Renal pelvis (tissue), 4 donors: ENCODE measurements around the gene APBA1. TPM values are rescaled to one million over a fixed set of nuclear protein-coding genes. Genes with fewer than 3 reads are reported as not detected.
A peak's percentile ranks its signal among the peaks of the same experiment; 100 is the strongest.
"Not testable (repeated sequence)": the region's sequence is repeated elsewhere in the genome, so short reads cannot be mapped to it uniquely, and the experiment has no call there.

Source experiments
- DNase-seq: peaks from one replicate; pipeline ENCODE4 v3.0.0-alpha.2; 2013
- polyA plus RNA-seq, 3 donors: library from polyadenylated mRNA; unstranded; fragments of 120-200 nt; gene quantifications; one replicate each; pipeline ENCODE4 v1.2.1, GENCODE V29; 2013; ENCODE audit not compliant: insufficient read length in 3 of 3

Gene APBA1
- polyA plus RNA-seq, 3 donors = 16.6 to 18.2 (median 16.9) TPM

DNA sequence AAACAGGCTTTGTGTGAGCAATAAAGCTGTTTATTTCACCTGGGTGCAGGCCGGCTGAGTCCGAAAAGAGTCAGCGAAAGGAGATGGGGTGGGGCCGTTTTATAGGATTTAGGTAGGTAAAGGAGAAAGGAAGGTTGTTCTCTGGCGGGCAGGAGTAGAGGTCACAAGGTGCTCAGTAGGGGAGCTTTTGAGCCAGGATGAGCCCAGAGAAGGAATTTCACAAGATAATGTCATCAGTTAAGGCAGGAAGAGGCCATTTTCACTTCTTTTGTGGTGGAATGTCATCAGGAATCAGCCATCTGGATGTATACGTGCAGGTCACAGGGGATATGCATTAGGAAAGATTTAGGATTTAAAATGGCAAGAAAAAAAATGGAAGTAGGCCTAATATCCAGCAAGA, 262.2 kb downstream of the APBA1 start:
- DNase-seq = not testable (repeated sequence)

DNA sequence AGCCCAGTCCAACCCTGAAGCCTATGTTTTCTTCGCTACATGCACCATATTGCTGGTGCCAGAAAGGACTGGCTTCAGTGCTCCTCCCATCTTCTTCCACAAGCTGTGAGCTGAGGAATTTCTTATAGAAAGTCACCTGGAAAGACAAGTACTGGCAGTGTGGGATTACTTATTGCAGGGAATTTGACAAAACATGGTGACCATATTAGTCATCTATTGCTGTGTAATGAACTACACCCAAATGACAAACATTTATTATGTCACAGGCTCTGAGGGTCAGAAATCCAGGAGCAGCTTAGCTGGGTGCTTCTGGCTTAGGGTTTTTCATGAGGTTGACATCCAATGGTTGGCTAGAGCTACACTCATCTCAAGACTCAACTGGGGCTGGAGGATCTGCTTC, 271.7 kb downstream of the APBA1 start:
- DNase-seq = no peak

DNA sequence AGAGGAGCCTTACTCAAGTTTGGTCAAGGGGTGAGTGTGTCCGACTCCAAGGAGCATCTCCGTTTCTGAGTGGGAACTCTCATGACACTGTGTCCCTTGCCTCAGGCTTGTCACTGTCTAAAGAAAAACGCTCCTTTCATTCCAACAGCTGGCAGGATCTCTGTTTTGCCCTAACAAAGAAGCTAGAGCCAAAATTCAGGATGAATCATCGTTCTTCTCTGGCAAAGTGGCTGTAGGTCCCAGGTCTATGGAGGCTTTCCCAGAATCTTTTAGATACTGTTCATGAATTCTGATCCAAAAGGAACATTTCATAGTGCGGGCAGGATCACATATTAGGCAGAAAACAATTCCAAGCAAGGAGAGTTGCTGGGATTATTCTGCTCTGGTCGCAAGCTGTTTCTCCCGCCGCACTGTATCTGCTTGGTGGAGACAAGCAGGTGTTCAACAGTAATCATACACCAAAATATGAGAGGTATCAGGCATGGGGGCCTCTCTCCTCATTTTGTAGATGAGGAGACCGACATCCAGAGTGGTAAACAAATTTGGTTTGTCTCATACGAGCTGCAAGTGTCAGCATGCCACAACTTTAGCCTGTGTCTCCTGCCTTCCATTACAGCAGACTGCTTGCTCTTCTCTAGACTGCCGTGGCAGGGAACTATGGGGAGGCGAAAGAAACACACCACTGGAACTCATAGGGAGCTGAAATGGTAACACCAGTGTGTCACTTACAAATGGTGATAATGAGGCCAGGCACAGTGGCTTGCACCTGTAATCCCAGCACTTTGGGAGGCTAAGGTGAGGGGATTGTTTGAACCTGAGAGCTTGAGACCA, 274.6 kb downstream of the APBA1 start:
- no peak for DNase-seq

DNA sequence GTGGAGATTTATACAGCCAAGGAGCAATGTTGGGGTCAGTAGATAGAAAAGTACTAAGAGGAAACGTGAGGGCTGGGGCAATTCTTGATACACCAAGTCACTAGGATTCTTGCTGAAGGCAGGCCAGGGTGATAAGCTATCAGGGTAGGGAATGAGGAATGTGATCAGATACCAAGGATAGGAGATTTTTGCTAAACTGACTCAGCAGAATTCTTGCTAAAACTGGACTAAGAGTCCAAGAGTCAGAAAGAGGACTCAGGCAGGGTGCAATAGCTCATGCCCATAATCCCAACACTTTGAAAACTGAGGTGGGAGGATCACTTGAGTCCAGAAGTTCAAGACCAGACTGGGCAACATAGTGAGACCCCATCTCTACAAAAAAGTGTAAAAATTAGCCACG, 275.4 kb downstream of the APBA1 start:
- DNase-seq = no peak

DNA sequence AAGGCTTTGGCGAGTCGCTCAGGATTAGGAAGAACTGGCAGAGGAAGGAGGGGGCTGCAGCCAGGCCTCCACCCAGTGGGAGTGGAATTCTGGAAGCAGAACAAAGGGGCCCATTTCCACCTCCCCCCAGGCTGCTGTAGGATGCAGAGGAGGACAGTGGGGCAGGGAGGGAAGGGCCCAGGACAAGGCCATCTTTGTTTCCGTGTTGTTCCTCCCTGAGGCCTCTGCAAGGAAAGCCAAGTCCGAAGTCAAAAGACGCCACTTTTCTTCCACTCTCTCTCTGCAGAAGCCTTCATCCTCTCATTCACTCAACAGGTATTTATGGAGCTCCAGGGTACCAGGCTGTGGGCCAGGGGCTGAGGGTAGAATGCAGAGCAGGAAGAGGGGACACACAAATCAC, 276.5 kb downstream of the APBA1 start:
- DNase-seq = no peak

GRCh38 chr9:69393425-69393824, 278.7 kb downstream of the APBA1 start:
- DNase-seq = no peak

- DNase-seq = no peak
Observed at GRCh38 chr9:69392826-69393225, 279.3 kb downstream of the APBA1 start.

- DNase-seq = peak; percentile 22
Observed at GRCh38 chr9:69391946-69392345, 280.2 kb downstream of the APBA1 start.

GRCh38 chr9:69391487-69391886, 280.7 kb downstream of the APBA1 start:
- no peak for DNase-seq

DNA sequence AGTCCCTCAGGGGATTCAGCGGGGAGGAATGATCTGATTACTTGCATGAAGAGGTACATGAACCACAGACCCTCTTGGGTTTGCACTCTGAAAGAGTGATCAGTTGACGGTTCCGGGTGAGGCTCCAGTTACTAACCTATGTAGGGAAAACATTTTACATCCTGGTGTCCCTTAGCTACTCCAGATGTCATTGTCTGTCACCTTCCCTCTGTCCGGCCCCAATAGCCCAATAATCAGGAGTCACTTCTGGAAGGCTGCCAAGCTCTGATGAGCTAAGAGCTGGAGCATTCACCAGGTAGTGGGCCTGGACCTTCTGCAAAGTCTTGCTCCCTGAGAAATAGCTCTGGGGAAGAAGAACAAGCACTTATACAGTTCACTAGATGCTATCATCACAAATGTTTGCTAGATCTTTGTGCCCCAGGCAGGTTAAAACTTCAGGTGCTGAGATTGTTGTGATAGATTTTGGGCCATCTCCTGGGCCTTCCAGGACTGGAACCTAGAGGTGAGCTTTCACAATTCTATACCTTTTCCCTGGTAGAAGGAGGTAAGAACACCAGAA, 282.7 kb downstream of the APBA1 start:
- no peak for DNase-seq

GRCh38 chr9:69388596-69388995, 283.6 kb downstream of the APBA1 start:
- no peak for DNase-seq

GRCh38 chr9:69386651-69387050, 285.5 kb downstream of the APBA1 start:
- DNase-seq = no peak

- DNase-seq = peak; percentile 20
Observed at GRCh38 chr9:69385581-69386033, 286.6 kb downstream of the APBA1 start.

DNA sequence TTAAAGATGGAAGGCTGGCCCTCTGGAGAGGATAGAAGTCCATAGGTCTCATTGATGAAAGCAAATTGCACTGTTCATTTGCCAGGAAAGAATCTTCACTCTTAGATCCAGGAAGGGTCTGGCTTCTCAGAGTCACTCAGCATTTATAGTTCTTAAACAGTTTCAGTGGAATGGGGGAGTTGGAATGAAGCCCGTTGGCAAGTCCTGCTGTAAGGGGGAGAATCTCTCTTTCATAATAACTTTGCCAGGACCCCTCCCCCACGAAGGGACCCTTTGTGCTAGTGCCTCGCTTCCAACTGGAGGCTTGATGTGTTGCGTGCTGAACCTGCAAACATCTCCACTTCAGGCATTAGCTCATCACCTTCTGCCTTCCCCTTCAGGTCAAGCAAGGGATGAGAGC, 290.0 kb downstream of the APBA1 start:
- no peak for DNase-seq

DNA sequence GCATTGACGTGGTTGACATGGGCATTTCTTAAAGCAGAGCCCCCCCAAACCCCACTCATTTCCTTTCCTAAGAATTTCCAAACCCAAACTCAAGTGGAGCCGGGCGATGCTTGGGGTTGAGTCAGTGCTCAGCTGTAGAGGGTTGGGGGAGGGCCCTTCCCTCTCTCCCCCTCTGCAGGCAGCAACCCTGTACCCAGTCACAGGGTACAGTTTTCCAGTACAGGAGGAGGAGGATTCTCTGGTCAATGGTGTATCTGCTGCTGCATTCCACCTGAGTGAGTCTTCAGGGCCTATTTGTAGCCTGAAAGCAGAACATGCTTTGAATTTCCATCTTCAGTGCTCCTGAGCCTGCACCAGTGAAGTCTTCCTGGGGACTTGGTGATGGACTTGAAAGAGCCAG, 291.4 kb downstream of the APBA1 start:
- no peak for DNase-seq

DNA sequence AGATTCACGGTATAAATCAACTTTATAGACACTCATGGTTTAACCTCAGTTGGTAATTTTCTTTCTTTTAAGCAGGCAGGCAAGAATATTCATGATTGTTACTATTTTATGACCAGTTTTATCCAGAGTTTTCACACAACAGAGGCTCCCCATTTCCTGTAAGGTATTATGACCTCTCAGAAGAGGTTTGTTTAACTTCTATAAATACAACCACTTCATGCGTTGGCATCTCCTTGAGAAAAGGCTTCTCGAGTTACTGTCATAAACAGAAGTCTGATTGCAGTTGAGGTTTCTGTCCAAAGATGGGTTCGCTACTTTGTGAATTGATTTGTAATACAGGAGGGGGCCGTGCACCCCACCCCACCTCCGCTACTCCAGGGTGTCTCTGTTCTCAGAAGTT, 291.9 kb downstream of the APBA1 start:
- DNase-seq = no peak

DNA sequence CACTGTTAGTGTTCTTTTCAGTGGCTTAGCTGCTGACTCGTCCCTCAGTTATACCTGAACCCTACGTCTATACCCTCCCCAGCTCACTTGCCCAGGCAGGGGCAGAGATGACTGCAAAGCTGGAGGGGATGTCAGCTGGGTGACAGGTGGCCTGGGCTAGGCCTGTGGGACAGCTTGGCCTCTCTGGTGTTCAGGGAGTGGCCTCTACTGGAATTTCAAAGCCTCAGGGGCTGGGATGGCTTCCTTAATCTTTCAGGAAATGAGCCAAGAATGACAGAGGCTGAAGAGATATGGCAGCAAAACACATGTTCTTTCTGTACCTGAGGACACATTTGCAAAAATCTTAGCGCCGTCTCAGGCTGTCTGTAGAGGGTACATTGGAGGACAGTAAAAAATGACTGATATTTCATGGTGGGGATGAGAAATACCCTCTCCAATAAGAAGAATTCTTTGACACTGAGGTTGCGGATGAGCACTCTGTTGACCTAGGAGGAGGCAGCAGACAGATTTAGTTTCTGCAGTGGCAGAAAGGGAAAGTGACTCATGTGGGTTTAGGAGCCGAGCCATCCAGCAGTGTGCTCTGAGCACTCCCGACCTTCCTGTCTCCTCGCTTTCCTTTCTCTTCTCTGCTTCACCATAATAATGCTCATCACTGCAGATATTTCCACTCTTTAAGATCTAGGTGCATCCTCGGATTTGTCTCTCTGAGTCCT, 292.7 kb downstream of the APBA1 start:
- DNase-seq = no peak

DNA sequence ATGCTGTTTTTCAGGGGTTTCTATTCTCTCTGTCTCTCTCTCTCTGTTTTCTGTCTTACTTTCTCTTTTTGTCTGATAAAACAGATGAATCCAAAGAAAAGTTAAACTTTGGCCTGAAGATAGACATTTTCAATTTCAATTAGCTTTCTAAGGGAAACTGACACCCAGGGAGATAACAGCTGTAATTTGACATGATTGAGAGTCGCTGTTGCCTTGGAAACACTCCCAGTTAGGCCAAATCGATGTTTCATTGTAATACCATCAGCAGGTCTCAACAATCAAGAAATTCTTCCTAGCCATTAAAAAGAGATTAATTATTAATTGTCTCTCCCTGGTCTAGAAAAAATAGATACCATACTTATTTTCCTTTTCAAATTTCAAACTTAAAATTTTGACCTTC, 294.2 kb downstream of the APBA1 start:
- no peak for DNase-seq

Other genes starting within 250 kb of the APBA1 start
- gene PTAR1, start 87.6 kb upstream of the APBA1 start, polyA plus RNA-seq = 10 to 100 TPM; 46.4 to 68.7 (median 58.4) TPM
- 1 to 10 TPM; 1.1 to 2.1 (median 1.3) TPM for gene CFAP95, start 148.4 kb upstream of the APBA1 start, polyA plus RNA-seq